Activated T-cell treated with anti-CD3 and anti-CD28 coated beads, Interleukin-2, amount 50 U/mL, for 48 hours (primary cell): ENCODE results near the gene YPEL5.

Experiments used
- DNase-seq, 2 experiments: peaks; one replicate each; pipeline ENCODE4 v3.0.0-alpha.2; 2020

YPEL5 gene

GRCh38 chr2:30208453-30208852 lies 61.6 kb downstream of the YPEL5 start:
- DNase-seq, result peak in 1 of 2 experiments; percentile 59

GRCh38 chr2:30209227-30209626 lies 62.4 kb downstream of the YPEL5 start:
- DNase-seq, result no peak
